IMR-90 (cell line): Measurements from ENCODE around the gene NCOA5.

ENCODE experiments used
- POLR2A ChIP-seq: IDR thresholded peaks from 2 replicates; pipeline ENCODE4 v1.6.1; 2012; ENCODE audit warnings: mild to moderate bottlenecking, low read depth, low read length
- RCOR1 ChIP-seq: IDR thresholded peaks from 2 replicates; pipeline ENCODE4 v1.6.1; 2012; ENCODE audit warnings: mild to moderate bottlenecking, low read length, improper control_type of control experiment; ENCODE audit not compliant: insufficient replicate concordance
- RFX5 ChIP-seq: IDR thresholded peaks from 2 replicates; pipeline ENCODE4 v1.8.0; 2012; ENCODE audit warnings: low read depth, mild to moderate bottlenecking, low read length, moderate library complexity
- TF ChIP-seq, protein P1 (sequence below): conservative IDR thresholded peaks from 2 replicates; pipeline ENCODE4 v1.5.1; 2012; ENCODE audit warnings: mild to moderate bottlenecking, low read depth, low read length, improper control_type of control experiment

DNA sequence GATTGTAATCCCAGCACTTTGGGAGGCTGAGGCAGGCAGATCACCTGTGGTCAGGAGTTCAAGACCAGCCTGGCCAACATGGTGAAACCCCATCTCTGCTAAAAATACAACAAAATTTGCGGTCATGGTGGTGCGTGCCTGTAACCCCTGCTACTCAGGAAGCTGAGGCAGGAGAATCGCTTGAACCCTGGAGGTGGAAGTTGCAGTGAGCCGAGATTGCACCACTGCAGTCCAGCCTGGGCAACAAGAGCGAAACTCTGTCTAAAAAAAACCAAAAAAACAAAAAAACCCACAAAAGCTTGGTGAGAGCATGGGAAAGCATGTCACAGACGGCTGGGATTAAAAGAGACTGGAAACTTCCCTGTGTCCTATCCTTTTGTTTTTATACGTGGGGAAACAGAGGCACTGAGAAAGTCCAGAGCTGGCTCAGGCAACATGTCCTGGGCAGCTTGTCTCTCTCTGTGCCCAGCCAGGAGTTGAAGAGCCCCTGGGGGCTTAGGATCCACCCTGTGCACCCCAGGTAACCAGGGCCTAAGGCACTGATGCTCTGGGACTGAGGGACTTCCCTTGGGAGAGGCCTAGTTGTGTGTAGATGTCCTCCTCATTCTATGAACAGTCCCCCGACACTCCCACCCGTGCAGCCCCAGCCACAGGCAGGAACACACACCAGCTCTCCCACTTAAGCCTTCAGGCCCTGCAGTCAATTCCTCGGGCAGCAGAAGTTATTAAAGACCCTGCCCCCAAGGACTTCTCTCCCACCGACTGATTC lies 44.3 kb upstream of the NCOA5 start:
- no peak for TF ChIP-seq RFX5
- TF ChIP-seq, protein P1, sequence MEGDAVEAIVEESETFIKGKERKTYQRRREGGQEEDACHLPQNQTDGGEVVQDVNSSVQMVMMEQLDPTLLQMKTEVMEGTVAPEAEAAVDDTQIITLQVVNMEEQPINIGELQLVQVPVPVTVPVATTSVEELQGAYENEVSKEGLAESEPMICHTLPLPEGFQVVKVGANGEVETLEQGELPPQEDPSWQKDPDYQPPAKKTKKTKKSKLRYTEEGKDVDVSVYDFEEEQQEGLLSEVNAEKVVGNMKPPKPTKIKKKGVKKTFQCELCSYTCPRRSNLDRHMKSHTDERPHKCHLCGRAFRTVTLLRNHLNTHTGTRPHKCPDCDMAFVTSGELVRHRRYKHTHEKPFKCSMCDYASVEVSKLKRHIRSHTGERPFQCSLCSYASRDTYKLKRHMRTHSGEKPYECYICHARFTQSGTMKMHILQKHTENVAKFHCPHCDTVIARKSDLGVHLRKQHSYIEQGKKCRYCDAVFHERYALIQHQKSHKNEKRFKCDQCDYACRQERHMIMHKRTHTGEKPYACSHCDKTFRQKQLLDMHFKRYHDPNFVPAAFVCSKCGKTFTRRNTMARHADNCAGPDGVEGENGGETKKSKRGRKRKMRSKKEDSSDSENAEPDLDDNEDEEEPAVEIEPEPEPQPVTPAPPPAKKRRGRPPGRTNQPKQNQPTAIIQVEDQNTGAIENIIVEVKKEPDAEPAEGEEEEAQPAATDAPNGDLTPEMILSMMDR: no peak
- no peak for TF ChIP-seq POLR2A
- no peak for TF ChIP-seq RCOR1
